ENCODE results near the gene TAF4B.

- TF ChIP-seq CTCF (IDR thresholded peaks at IDR 0.05) = no peak
- no peak for TF ChIP-seq POLR2AphosphoS5 (IDR thresholded peaks at IDR 0.05)
- TF ChIP-seq POLR2A (IDR thresholded peaks at IDR 0.05) = no peak
These were observed 190.9 kb downstream of the TAF4B start for GRCh38 chr18:26417190-26417589.

All from upper lobe of left lung (tissue), 4 donors.